Measurements from ENCODE around the gene RNF212.
A peak's percentile ranks its signal among the peaks of the same experiment; 100 is the strongest.

Gene RNF212

DNA sequence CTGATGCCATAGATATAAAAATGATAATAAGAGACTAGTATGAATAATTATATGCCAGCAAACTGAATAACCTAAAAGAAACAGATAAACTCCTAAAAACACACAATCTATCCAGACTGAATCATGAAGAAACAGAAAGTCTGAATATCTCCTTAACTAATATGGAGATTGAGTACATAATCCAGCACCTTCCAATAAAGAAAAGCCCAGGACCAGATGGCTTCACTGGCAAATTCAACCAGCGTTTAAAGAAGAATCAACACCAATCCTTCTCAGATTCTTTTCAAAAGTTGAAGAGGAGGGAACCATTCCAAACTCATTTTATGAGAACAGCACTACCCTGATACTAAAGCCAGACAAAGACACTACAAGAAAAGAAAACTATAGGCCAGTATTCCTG is 26.5 kb upstream of the RNF212 start:
- Histone ChIP-seq H3K27me3 (ENCODE audit: insufficient read depth, poor library complexity, severe bottlenecking) (no peaks in the 10 kb centered on the region), H3K4me3 (replicated peaks; ENCODE audit: insufficient read depth, low read length) (no peak overlapping the region), H3K27ac (replicated peaks) (no peak overlapping the region)
- DNase-seq (ENCODE audit: low read depth in 1 of 2, low spot score in 1 of 2) = no peak
- TF ChIP-seq POLR2AphosphoS5 (IDR thresholded peaks at IDR 0.05; ENCODE audit: low read depth) (no peak), SPI1 (IDR thresholded peaks at IDR 0.05; ENCODE audit: borderline replicate concordance, low read depth) (no peak), GABPA (IDR thresholded peaks at IDR 0.05; ENCODE audit: low read depth) (no peak)
- TF ChIP-seq, protein P1, sequence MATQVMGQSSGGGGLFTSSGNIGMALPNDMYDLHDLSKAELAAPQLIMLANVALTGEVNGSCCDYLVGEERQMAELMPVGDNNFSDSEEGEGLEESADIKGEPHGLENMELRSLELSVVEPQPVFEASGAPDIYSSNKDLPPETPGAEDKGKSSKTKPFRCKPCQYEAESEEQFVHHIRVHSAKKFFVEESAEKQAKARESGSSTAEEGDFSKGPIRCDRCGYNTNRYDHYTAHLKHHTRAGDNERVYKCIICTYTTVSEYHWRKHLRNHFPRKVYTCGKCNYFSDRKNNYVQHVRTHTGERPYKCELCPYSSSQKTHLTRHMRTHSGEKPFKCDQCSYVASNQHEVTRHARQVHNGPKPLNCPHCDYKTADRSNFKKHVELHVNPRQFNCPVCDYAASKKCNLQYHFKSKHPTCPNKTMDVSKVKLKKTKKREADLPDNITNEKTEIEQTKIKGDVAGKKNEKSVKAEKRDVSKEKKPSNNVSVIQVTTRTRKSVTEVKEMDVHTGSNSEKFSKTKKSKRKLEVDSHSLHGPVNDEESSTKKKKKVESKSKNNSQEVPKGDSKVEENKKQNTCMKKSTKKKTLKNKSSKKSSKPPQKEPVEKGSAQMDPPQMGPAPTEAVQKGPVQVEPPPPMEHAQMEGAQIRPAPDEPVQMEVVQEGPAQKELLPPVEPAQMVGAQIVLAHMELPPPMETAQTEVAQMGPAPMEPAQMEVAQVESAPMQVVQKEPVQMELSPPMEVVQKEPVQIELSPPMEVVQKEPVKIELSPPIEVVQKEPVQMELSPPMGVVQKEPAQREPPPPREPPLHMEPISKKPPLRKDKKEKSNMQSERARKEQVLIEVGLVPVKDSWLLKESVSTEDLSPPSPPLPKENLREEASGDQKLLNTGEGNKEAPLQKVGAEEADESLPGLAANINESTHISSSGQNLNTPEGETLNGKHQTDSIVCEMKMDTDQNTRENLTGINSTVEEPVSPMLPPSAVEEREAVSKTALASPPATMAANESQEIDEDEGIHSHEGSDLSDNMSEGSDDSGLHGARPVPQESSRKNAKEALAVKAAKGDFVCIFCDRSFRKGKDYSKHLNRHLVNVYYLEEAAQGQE (IDR thresholded peaks at IDR 0.05; ENCODE audit: insufficient replicate concordance, low read depth) = no peak
- TF ChIP-seq, protein P2, sequence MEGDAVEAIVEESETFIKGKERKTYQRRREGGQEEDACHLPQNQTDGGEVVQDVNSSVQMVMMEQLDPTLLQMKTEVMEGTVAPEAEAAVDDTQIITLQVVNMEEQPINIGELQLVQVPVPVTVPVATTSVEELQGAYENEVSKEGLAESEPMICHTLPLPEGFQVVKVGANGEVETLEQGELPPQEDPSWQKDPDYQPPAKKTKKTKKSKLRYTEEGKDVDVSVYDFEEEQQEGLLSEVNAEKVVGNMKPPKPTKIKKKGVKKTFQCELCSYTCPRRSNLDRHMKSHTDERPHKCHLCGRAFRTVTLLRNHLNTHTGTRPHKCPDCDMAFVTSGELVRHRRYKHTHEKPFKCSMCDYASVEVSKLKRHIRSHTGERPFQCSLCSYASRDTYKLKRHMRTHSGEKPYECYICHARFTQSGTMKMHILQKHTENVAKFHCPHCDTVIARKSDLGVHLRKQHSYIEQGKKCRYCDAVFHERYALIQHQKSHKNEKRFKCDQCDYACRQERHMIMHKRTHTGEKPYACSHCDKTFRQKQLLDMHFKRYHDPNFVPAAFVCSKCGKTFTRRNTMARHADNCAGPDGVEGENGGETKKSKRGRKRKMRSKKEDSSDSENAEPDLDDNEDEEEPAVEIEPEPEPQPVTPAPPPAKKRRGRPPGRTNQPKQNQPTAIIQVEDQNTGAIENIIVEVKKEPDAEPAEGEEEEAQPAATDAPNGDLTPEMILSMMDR (IDR thresholded peaks at IDR 0.05; ENCODE audit: insufficient read depth, low read length) = no peak

DNA sequence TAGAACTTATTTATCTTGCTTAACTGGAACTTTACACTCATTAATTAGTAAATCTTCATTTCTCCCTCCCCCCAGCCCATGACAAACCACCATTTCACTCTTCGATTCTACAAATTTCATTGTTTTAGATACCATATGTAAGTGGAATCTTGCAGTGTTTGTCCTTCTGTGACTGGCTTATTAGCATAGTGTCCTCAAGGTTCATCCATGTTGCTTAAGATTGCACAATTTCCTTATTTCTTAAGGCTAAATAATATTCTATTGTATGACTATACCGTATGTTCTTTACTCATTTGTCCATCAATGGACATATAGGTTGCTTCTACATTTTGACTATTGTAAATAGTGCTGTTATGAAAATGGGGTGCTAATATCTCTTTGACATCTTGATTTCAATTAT is 24.5 kb upstream of the RNF212 start:
- TF ChIP-seq SPI1 (IDR thresholded peaks at IDR 0.05; ENCODE audit: borderline replicate concordance, low read depth) = no peak
- TF ChIP-seq, protein P1 (IDR thresholded peaks at IDR 0.05; ENCODE audit: insufficient replicate concordance, low read depth) = no peak
- TF ChIP-seq, protein P2 (IDR thresholded peaks at IDR 0.05; ENCODE audit: insufficient read depth, low read length) = no peak
- no peak for TF ChIP-seq GABPA (IDR thresholded peaks at IDR 0.05; ENCODE audit: low read depth)
- no peak for TF ChIP-seq POLR2AphosphoS5 (IDR thresholded peaks at IDR 0.05; ENCODE audit: low read depth)

DNA sequence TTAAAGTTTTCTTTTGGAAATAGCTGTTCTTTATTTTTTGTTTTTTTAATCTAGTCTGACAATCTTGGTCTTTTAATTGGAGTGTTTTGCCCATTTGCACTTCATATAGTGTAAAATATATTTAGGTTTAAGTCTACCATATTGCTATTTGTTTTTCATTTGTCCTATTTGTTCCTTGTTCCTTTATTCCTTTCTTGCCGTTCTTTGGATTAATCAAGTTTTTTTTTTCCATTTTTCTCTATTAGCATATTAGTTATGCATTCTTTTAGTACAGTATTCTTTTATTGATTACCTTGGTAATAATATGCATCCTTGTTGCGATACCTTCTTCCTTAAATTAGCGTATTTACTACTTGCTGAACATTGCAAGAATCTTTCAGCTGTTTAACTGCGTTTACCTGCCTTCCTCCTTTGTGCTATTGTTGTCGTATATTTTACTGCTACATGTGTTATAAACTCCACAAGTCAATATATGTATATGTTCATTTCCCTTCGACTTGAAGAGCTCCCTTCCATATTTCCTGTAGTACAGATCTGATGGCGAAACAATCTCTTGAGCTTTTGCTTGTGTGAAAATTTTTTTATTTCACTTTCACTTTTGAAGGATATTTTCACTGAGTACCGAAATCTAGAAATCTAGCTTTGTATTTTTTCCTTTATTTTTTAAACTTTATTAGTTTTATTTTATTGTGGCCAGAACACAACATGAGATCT is 23.9 kb upstream of the RNF212 start:
- peak overlapping the region; percentile 16 for H3K4me3 ChIP-seq (replicated peaks; ENCODE audit: insufficient read depth, low read length)
- DNase-seq (ENCODE audit: low read depth in 1 of 2, low spot score in 1 of 2) = peak in 1 of 2 experiments; percentile 23

More for the DNA sequence above, 24.5 kb upstream of the RNF212 start:
- H3K4me3 ChIP-seq (replicated peaks; ENCODE audit: insufficient read depth, low read length) = peak overlapping the region; percentile 16; the same call in 1 of the 2 replicates
- peak overlapping the region; percentile 36 for H3K27ac ChIP-seq (replicated peaks)
- DNase-seq (ENCODE audit: low read depth in 1 of 2, low spot score in 1 of 2) = peak in 1 of 2 experiments; percentile 66
- no peaks in the 10 kb centered on the region for H3K27me3 ChIP-seq (ENCODE audit: insufficient read depth, poor library complexity, severe bottlenecking)

More for the DNA sequence above, 23.9 kb upstream of the RNF212 start:
- Histone ChIP-seq H3K27ac (replicated peaks) (peak overlapping the region; percentile 36), H3K27me3 (ENCODE audit: insufficient read depth, poor library complexity, severe bottlenecking) (no peaks in the 10 kb centered on the region)
- TF ChIP-seq POLR2AphosphoS5 (IDR thresholded peaks at IDR 0.05; ENCODE audit: low read depth) (no peak), GABPA (IDR thresholded peaks at IDR 0.05; ENCODE audit: low read depth) (no peak), SPI1 (IDR thresholded peaks at IDR 0.05; ENCODE audit: borderline replicate concordance, low read depth) (no peak)
- TF ChIP-seq, protein P1 (IDR thresholded peaks at IDR 0.05; ENCODE audit: insufficient replicate concordance, low read depth) = no peak
- TF ChIP-seq, protein P2 (IDR thresholded peaks at IDR 0.05; ENCODE audit: insufficient read depth, low read length) = no peak

All from HL-60 (cell line).